Measurements from ENCODE around the gene BHLHA9. TPM values are rescaled to one million over a fixed set of nuclear protein-coding genes. Genes with fewer than 3 reads are reported as not detected.

The BHLHA9 gene
- total RNA-seq, 1 experiment from 2014 or later, result not detected

GRCh38 chr17:1267471-1267943, 2.7 kb upstream of the BHLHA9 start:
- ATAC-seq (no peak), DNase-seq (ENCODE audit: low spot score) (no peak)
- CTCF ChIA-PET, result interaction anchor here (1.1 to 1.3 kb wide), 3 partner anchors 65 to 266 kb away, joined by 3 to 4 read pairs (median 3); no protein-coding TSS in a partner anchor
- Mint-ChIP-seq H3K27ac (peak overlapping the region; percentile 60; the same call in 1 of the 2 replicates), H3K4me3 (peak overlapping the region; percentile 82), H3K4me1 (peaks cover 7% of the 10 kb centered on the region), H3K9me3 (no peaks in the 10 kb centered on the region), H3K36me3 (no peaks in the 10 kb centered on the region), H3K27me3 (ENCODE audit: low read depth) (peaks cover 7% of the 10 kb centered on the region)
- POLR2A ChIA-PET, result no interaction called here
- TF ChIP-seq ZNF317 (CRISPR knock-in tag; IDR thresholded peaks at IDR 0.05; ENCODE audit: borderline replicate concordance, low read depth) (no peak), NR1H2 (CRISPR knock-in tag; IDR thresholded peaks at IDR 0.05) (no peak), SP1 (CRISPR knock-in tag; conservative IDR thresholded peaks at IDR 0.05) (no peak), HMGXB4 (CRISPR knock-in tag; IDR thresholded peaks at IDR 0.05) (no peak), CDX4 (CRISPR knock-in tag; IDR thresholded peaks at IDR 0.05; ENCODE audit: borderline replicate concordance) (no peak), FOXK1 (CRISPR knock-in tag; IDR thresholded peaks at IDR 0.05) (no peak), GTF2I (CRISPR knock-in tag; conservative IDR thresholded peaks at IDR 0.05) (no peak), ZNF512 (CRISPR knock-in tag; IDR thresholded peaks at IDR 0.05; ENCODE audit: borderline replicate concordance) (no peak), SOX15 (CRISPR knock-in tag; IDR thresholded peaks at IDR 0.05) (no peak), FOXJ3 (CRISPR knock-in tag; IDR thresholded peaks at IDR 0.05; ENCODE audit: borderline replicate concordance) (no peak), ZNF121 (CRISPR knock-in tag; IDR thresholded peaks at IDR 0.05) (no peak), E2F1 (CRISPR knock-in tag; IDR thresholded peaks at IDR 0.05) (no peak), RORB (CRISPR knock-in tag; IDR thresholded peaks at IDR 0.05) (no peak)
- TF ChIP-seq, protein P1, sequence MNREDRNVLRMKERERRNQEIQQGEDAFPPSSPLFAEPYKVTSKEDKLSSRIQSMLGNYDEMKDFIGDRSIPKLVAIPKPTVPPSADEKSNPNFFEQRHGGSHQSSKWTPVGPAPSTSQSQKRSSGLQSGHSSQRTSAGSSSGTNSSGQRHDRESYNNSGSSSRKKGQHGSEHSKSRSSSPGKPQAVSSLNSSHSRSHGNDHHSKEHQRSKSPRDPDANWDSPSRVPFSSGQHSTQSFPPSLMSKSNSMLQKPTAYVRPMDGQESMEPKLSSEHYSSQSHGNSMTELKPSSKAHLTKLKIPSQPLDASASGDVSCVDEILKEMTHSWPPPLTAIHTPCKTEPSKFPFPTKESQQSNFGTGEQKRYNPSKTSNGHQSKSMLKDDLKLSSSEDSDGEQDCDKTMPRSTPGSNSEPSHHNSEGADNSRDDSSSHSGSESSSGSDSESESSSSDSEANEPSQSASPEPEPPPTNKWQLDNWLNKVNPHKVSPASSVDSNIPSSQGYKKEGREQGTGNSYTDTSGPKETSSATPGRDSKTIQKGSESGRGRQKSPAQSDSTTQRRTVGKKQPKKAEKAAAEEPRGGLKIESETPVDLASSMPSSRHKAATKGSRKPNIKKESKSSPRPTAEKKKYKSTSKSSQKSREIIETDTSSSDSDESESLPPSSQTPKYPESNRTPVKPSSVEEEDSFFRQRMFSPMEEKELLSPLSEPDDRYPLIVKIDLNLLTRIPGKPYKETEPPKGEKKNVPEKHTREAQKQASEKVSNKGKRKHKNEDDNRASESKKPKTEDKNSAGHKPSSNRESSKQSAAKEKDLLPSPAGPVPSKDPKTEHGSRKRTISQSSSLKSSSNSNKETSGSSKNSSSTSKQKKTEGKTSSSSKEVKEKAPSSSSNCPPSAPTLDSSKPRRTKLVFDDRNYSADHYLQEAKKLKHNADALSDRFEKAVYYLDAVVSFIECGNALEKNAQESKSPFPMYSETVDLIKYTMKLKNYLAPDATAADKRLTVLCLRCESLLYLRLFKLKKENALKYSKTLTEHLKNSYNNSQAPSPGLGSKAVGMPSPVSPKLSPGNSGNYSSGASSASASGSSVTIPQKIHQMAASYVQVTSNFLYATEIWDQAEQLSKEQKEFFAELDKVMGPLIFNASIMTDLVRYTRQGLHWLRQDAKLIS (CRISPR knock-in tag; IDR thresholded peaks at IDR 0.05; ENCODE audit: borderline replicate concordance), result no peak
- TF ChIP-seq, protein P2, sequence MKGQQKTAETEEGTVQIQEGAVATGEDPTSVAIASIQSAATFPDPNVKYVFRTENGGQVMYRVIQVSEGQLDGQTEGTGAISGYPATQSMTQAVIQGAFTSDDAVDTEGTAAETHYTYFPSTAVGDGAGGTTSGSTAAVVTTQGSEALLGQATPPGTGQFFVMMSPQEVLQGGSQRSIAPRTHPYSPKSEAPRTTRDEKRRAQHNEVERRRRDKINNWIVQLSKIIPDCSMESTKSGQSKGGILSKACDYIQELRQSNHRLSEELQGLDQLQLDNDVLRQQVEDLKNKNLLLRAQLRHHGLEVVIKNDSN (CRISPR knock-in tag; IDR thresholded peaks at IDR 0.05), result no peak
- TF ChIP-seq, protein P3, sequence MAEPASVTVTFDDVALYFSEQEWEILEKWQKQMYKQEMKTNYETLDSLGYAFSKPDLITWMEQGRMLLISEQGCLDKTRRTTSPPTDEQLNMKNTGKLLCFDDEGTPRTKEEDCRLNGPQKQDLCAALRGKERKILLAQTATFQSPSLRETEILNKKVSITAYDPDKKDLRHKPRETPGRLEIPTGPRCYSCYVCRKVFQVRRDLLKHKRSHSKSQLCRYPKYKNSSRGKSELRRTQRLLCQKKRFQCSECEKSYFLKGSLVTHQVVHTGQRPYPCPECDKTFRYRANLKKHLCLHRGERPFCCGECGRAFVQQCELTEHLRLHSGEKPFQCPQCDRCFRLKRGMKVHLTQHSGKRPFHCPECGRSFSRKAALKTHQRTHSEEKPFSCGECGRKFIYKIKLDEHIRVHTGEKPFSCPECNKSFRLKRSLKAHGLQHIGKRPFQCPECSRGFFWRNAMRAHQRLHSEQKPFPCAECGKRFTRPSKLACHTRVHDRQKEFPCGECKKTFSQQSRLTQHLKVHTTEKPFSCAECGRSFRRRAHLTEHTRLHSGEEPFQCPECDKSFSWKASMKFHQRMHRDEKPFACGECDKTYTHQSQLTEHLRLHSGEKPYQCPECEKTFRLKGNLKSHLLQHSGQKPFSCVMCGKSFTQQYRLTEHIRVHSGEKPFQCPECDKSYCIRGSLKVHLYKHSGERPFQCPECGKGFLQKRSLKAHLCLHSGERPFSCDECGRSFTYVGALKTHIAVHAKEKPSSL (CRISPR knock-in tag; conservative IDR thresholded peaks at IDR 0.05), result no peak

Data from WTC11 (cell line).